Stimulated activated CD4-positive, alpha-beta T cell treated with anti-CD3 and anti-CD28 coated beads, Interleukin-2, amount 100 ng/mL, for 48 hours (primary cell): ENCODE results near the gene TP53TG3B.
A peak's percentile ranks its signal among the peaks of the same experiment; 100 is the strongest.
"Not testable (repeated sequence)": the region's sequence is repeated elsewhere in the genome, so short reads cannot be mapped to it uniquely, and the experiment has no call there.

Source experiments
- DNase-seq, 2 donors: peaks; one replicate each; pipeline ENCODE4 v3.0.0-alpha.2; 2020

TP53TG3B gene, protein sequence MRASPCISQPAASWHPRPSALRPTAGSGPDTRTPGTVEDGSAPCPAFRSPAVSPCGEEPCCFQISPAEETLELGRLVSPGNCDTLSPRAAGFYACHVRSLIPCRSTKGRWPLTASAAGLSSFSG

DNA sequence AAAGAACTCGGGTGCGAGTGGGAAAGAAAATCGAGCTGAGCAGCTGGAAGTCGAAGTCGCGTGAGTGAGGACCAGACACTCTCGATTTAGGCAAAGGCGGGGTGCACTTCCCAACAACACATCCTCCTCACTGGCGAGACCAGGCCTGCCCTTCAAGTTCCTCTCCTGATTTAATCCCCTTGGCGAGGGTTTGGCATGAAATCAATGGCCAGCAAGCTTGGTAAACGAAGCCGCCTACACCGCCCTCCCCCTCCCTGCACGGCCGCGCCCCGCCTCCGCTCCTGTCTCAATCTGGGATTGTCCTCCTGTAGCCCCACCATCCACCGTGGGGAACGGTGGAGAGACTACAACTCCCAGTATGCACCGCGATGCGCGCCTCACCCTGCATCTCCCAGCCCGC lies at the start of gene TP53TG3B:
Gene TP53TG3B, plus strand, starts transcription at position 301 of the 400 bp plus-strand sequence. Its CDS starts 68 bp downstream, at position 369.
- not testable (repeated sequence) for DNase-seq

GRCh38 chr16:33336226-33337012 lies 24.2 kb upstream of the TP53TG3B start:
- DNase-seq, result peak in 1 of 2 donors; percentile 29

DNA sequence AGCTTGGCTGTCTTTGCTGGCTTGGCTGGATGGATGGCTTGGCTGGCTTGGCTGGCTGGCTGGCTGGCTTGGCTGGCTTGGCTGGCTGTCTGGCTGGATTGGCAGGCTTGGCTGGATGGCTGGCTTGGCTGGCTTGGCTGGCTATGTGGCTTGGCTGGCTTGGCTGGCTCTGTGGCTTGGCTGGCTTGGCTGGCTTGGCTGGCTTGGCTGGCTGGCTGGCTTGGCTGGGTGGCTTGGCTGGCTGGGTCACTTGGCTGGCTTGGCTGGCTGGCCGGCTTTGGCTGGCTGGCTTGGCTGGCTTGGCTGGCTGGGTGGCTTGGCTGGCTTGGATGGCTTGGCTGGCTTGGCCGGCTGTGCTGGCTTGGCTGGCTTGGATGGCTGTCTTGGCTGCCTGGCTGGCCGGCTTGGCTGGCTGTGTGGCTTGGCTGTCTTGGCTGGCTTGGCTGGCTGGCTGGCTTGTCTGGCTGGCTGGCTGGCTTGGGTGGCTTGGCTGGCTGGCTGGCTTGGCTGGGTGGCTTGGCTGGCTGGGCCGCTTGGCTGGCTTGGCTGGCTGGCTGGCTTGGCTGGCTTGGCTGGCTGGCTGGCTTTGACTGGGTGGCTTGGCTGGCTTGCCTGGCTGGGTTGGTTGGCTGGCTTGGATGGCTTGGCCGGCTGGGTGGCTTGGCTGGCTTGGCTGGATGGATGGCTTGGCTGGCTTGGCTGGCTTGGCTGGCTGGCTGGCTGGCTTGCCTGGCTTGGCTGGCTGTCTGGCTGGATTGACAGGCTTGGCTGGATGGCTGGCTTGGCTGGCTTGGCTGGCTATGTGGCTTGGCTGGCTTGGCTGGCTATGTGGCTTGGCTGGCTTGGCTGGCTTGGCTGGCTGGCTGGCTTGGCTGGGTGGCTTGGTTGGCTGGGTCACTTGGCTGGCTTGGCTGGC lies 22.8 kb upstream of the TP53TG3B start:
- DNase-seq, result peak in 1 of 2 donors; percentile 3

- DNase-seq, result not testable (repeated sequence)
These were observed 22.1 kb upstream of the TP53TG3B start for GRCh38 chr16:33338543-33338951.

GRCh38 chr16:33339093-33340061 lies 21.3 kb upstream of the TP53TG3B start:
- DNase-seq, result peak in 1 of 2 donors; percentile 1
